ENCODE data around the gene AAK1. TPM values are rescaled to one million over a fixed set of nuclear protein-coding genes. Genes with fewer than 3 reads are reported as not detected.

AAK1 gene
- total RNA-seq, 1 donor from 2014 or later: 45.5 TPM

- Mint-ChIP-seq H3K4me3 (no peak overlapping the region), H3K36me3 (no peaks in the 10 kb centered on the region), H3K4me1 (ENCODE audit: unreplicated experiment) (peaks cover 12% of the 10 kb centered on the region), H3K27ac (no peak overlapping the region), H3K9me3 (peaks cover 5% of the 10 kb centered on the region), H3K27me3 (no peaks in the 10 kb centered on the region)
- no peak for TF ChIP-seq CTCF (conservative IDR thresholded peaks at IDR 0.05)
- DNase-seq (ENCODE audit: extremely low spot score, unreplicated experiment): no peak
Measured at GRCh38 chr2:69686813-69687212, 43.3 kb upstream of the AAK1 start.

- peaks cover 12% of the 10 kb centered on the region for H3K4me1 Mint-ChIP-seq (ENCODE audit: unreplicated experiment)
Measured at GRCh38 chr2:69685321-69686048, 41.9 kb upstream of the AAK1 start.

GRCh38 chr2:69683170-69683971 is 39.8 kb upstream of the AAK1 start:
- H3K27me3 Mint-ChIP-seq: peaks cover 4% of the 10 kb centered on the region
- DNase-seq (ENCODE audit: extremely low spot score, unreplicated experiment): no peak
- no peak overlapping the region for H3K4me3 Mint-ChIP-seq
- H3K36me3 Mint-ChIP-seq: no peaks in the 10 kb centered on the region
- peaks cover 12% of the 10 kb centered on the region for H3K4me1 Mint-ChIP-seq (ENCODE audit: unreplicated experiment)
- H3K27ac Mint-ChIP-seq: peak overlapping the region; percentile 12
- H3K9me3 Mint-ChIP-seq: peaks cover 5% of the 10 kb centered on the region
- TF ChIP-seq CTCF (conservative IDR thresholded peaks at IDR 0.05): no peak

More at GRCh38 chr2:69685321-69686048, 41.9 kb upstream of the AAK1 start:
- H3K36me3 Mint-ChIP-seq: no peaks in the 10 kb centered on the region
- no peak for DNase-seq (ENCODE audit: extremely low spot score, unreplicated experiment)
- H3K9me3 Mint-ChIP-seq: peaks cover 5% of the 10 kb centered on the region
- no peak overlapping the region for H3K4me3 Mint-ChIP-seq
- no peak overlapping the region for H3K27ac Mint-ChIP-seq
- TF ChIP-seq CTCF (conservative IDR thresholded peaks at IDR 0.05): no peak
- H3K27me3 Mint-ChIP-seq: peaks cover 3% of the 10 kb centered on the region

DNA sequence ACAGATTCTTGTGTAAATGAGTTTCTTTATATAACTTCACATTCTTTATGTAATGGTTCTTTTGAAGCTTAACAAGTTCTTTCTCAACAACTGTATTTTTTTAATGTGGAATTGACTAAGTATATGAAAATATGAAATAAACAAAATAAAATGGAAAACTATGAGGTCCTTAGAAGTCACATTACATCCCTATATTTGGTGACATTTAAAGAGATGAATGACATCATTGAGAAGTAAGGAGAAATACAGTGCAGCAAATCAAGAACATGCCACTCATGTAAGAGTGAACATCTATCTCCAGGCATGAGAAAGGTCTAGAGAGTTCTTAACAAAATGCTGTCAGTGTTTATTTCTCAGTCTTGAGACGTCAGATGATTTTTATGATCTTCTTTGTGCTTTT is 39.0 kb upstream of the AAK1 start:
- Mint-ChIP-seq H3K4me3 (no peak overlapping the region), H3K27me3 (peaks cover 4% of the 10 kb centered on the region), H3K36me3 (no peaks in the 10 kb centered on the region), H3K27ac (no peak overlapping the region), H3K4me1 (ENCODE audit: unreplicated experiment) (peaks cover 12% of the 10 kb centered on the region), H3K9me3 (peaks cover 5% of the 10 kb centered on the region)
- DNase-seq (ENCODE audit: extremely low spot score, unreplicated experiment): no peak
- TF ChIP-seq CTCF (conservative IDR thresholded peaks at IDR 0.05): no peak

DNA sequence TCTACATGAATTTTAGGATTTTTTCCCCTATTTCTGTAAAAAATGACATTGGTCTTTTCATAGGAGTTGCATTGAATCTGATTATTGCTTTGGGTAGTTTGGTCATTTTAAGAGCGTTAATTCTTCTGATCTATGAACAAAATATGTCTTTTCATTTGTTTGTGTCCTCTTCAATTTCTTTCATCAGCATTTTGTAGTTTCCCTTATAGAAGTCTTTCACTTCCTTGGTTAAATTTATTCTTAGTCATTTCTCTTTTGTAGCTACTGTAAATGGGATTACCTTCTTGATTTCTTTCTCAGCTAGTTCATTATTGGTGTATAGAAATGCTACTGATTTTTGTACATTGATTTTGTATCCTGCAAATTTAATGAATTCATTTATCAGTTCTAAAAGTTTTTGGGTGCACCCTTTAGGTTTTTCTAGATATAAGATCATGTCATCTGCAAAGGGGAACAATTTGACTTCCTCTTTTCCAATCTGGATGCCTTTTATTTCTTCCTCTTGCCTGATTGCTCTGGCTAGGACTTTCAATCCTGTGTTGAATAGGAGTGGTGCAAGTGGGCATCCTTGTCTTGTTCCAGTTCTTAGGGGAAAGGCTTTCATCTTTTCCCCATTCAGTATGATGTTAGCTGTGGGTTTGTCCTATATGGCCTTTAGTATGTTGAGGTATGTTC is 36.6 kb upstream of the AAK1 start:
- Mint-ChIP-seq H3K36me3 (no peaks in the 10 kb centered on the region), H3K4me3 (no peak overlapping the region), H3K27ac (no peak overlapping the region), H3K9me3 (no peaks in the 10 kb centered on the region), H3K27me3 (peaks cover 4% of the 10 kb centered on the region), H3K4me1 (ENCODE audit: unreplicated experiment) (peaks cover 7% of the 10 kb centered on the region)
- DNase-seq (ENCODE audit: extremely low spot score, unreplicated experiment): no peak
- no peak for TF ChIP-seq CTCF (conservative IDR thresholded peaks at IDR 0.05)
